GM10266 (cell line): Measurements from ENCODE around the gene HAPLN2.

Experiments used
- DNase-seq: peaks from one replicate; pipeline ENCODE4 v3.0.0; 2012; ENCODE audit errors: extremely low spot score
- TF ChIP-seq, protein P1 (sequence below): IDR thresholded peaks from 2 replicates; pipeline ENCODE4 v1.5.1; 2012; ENCODE audit warnings: mild to moderate bottlenecking, low read depth; ENCODE audit not compliant: control insufficient read depth, insufficient read depth; ENCODE audit errors: missing control alignments

Gene HAPLN2

GRCh38 chr1:156660752-156661112 lies 41.5 kb downstream of the HAPLN2 start:
- TF ChIP-seq, protein P1, sequence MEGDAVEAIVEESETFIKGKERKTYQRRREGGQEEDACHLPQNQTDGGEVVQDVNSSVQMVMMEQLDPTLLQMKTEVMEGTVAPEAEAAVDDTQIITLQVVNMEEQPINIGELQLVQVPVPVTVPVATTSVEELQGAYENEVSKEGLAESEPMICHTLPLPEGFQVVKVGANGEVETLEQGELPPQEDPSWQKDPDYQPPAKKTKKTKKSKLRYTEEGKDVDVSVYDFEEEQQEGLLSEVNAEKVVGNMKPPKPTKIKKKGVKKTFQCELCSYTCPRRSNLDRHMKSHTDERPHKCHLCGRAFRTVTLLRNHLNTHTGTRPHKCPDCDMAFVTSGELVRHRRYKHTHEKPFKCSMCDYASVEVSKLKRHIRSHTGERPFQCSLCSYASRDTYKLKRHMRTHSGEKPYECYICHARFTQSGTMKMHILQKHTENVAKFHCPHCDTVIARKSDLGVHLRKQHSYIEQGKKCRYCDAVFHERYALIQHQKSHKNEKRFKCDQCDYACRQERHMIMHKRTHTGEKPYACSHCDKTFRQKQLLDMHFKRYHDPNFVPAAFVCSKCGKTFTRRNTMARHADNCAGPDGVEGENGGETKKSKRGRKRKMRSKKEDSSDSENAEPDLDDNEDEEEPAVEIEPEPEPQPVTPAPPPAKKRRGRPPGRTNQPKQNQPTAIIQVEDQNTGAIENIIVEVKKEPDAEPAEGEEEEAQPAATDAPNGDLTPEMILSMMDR, result no peak
- DNase-seq, result no peak

GRCh38 chr1:156662005-156662799 lies 43.0 kb downstream of the HAPLN2 start:
- TF ChIP-seq, protein P1, result no peak

DNA sequence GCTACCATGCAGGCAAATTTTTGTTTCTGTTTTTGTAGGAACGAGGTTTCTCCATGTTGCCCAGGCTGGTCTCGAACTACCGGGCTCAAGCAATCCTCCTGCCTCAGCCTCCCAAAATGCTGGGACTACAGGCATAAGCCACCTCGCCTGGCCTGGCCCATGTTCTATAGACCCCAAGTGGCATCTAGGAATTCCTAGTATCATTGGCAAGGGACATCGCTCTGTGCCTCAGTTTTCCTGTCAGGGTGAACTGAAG lies 43.5 kb downstream of the HAPLN2 start:
- DNase-seq, result no peak
- TF ChIP-seq, protein P1, result no peak

More at GRCh38 chr1:156662005-156662799, 43.0 kb downstream of the HAPLN2 start:
- DNase-seq, result no peak

DNA sequence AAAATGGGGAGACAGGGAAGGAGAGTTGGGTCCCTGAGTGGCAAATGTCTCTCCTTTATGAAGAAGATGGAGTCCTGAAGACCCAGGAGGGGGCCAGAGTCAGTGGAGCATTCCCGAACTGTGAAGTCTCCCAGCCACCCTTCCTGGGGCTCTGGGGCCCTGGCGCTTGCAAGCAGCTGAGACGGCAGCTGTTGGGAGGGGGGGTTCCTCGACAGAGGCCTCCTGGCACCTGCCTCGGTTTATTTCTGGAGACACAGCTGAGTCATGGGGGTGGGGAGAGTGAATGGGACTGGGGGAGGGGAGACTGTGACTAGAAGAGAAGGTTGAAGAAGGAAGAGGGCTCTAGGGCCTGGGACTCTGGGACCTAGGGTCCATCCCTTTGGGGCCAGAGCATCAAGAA lies 44.0 kb downstream of the HAPLN2 start:
- TF ChIP-seq, protein P1, result no peak
- no peak for DNase-seq

GRCh38 chr1:156664046-156664766 lies 45.0 kb downstream of the HAPLN2 start:
- TF ChIP-seq, protein P1, result no peak
- no peak for DNase-seq

DNA sequence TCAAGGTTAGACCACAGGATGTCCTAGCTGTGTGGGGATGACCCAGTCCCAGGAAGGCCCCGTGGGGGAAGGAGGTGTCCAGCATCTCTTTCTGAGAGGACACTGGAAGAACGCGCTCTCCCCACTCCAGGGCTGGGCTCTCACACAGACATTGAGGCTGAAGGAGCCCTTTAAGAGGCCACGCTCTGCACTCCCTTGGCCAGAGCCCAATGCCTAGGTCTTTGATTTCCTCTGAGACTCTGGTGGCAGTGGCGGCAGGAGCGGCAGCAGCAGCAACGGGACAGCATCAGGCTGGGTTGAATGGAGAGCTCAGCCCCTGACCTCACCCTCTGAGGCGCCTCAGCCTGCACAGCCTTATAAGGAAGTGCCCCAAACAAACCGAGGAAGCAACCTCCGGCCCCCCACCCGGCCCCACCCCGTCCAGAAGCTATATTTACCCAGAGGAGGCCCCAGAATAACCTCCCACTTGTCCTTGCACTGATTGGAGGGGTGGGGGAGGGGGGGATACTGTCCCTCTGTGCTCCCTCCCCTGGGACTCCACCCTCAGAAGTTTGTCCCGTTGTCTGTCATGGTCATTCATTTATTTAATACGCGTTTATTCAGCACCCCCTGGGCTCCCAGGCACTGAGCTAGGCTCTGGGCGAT lies 45.7 kb downstream of the HAPLN2 start:
- DNase-seq, result peak; percentile 78
- TF ChIP-seq, protein P1, result no peak

- TF ChIP-seq, protein P1, result no peak
- no peak for DNase-seq
These were observed 46.3 kb downstream of the HAPLN2 start for GRCh38 chr1:156665539-156665938.
